Upper lobe of left lung (tissue), 6 donors: ENCODE data around the gene PCSK6. TPM values are rescaled to one million over a fixed set of nuclear protein-coding genes. Genes with fewer than 3 reads are reported as not detected.

Experiments
- ATAC-seq, 2 donors: fragments of 200-7000 bp; cut with Tn5 transposase; one replicate each; pipeline ENCODE4 v1.9.1; 2022; ENCODE audit warnings: mild to moderate bottlenecking in 2 of 2, moderate library complexity in 2 of 2; ENCODE audit not compliant: low FRiP score in 2 of 2
- DNase-seq, 2 donors: peaks; one replicate each; pipeline ENCODE4 v3.0.0-alpha.2; 2019 to 2020
- H3K27ac ChIP-seq, 4 donors: fragments of 200-600 bp; sonication (generic); one replicate each; pipeline ENCODE4 v1.5.1; 2016 to 2019
- H3K27me3 ChIP-seq, 4 donors: fragments of 200-600 bp; sonication (generic); one replicate each; pipeline ENCODE4 v1.5.1; 2017 to 2019
- H3K36me3 ChIP-seq, 4 donors: fragments of 200-600 bp; sonication (generic); one replicate each; pipeline ENCODE4 v1.5.1; 2016 to 2019
- H3K4me1 ChIP-seq, 4 donors: fragments of 200-600 bp; sonication (generic); one replicate each; pipeline ENCODE4 v1.5.1; 2018 to 2019
- H3K4me3 ChIP-seq, 4 donors: fragments of 200-600 bp; sonication (generic); one replicate each; pipeline ENCODE4 v1.5.1; 2017 to 2019; ENCODE audit warnings: mild to moderate bottlenecking in 2 of 4, moderate library complexity in 1 of 4
- H3K9me3 ChIP-seq, 4 donors: fragments of 200-600 bp; sonication (generic); one replicate each; pipeline ENCODE4 v1.5.1; 2018 to 2019
- CTCF ChIP-seq, 6 experiments: fragments of 450-650 bp in 4 of 6; fragments of 200-600 bp in 2 of 6; sonication (generic) in 2 of 6; IDR thresholded peaks; one replicate each; pipeline ENCODE4 v1.5.1; 2016 to 2019; ENCODE audit warnings: antibody characterized with exemption in 6 of 6
- EP300 ChIP-seq, 4 donors: sonication (generic); formaldehyde crosslinking; IDR thresholded peaks; one replicate each; pipeline ENCODE4 v1.5.1; 2017; ENCODE audit warnings: antibody characterized with exemption in 4 of 4, control low read depth in 2 of 4
- POLR2A ChIP-seq, 4 donors: fragments of 450-650 bp; IDR thresholded peaks; one replicate each; pipeline ENCODE4 v1.5.1; 2016 to 2017; ENCODE audit warnings: antibody characterized with exemption in 4 of 4, mild to moderate bottlenecking in 2 of 4
- POLR2AphosphoS5 ChIP-seq, 2 donors: sonication (generic); formaldehyde crosslinking; IDR thresholded peaks; one replicate each; pipeline ENCODE4 v1.5.1; 2017; ENCODE audit warnings: antibody characterized with exemption in 2 of 2
- WGBS, 2 donors: methylation state at CpG; one replicate each; pipeline ENCODE4 v1.1.5; 2017 to 2018; 5-methylcytosine and 5-hydroxymethylcytosine counted together
- total RNA-seq, 6 donors: library from RNA; depleted of rRNA in 4 of 6; stranded (reverse); fragments of >200 nt in 4 of 6; gene quantifications; one replicate each; pipeline versions ENCODE4 v1.1.0 to v1.2.1, GENCODE V29; 2016 to 2021
- donor health status: DM: no; HTN: no; CAD: no; lungs with moderate emphysema.
- donor health status: DM: no; HTN: yes; CAD: no; lungs with severe emphysema.

Gene PCSK6
- total RNA-seq, 6 donors from 2014 or later: 3.1 to 24.4 (median 5.5) TPM

GRCh38 chr15:101313041-101313761 lies 176.3 kb downstream of the PCSK6 start:
- 94% methylated on average over 18 to 21 of the region's 21 CpGs for WGBS, 2 donors
- Histone ChIP-seq H3K36me3 (no peaks in the 10 kb centered on the region), H3K4me1 (no peaks in the 10 kb centered on the region), H3K4me3 (no peak overlapping the region), H3K9me3 (no peaks in the 10 kb centered on the region), H3K27ac (no peak overlapping the region), H3K27me3 (no peaks in the 10 kb centered on the region)
- TF ChIP-seq CTCF (IDR thresholded peaks at IDR 0.05) (no peak), EP300 (IDR thresholded peaks at IDR 0.05) (no peak), POLR2A (IDR thresholded peaks at IDR 0.05) (no peak), POLR2AphosphoS5 (IDR thresholded peaks at IDR 0.05) (no peak)
- ATAC-seq: no peak
- DNase-seq: peak in 1 of 2 donors; percentile 18

GRCh38 chr15:101310508-101310907 lies 179.0 kb downstream of the PCSK6 start:
- no peak for TF ChIP-seq POLR2AphosphoS5 (IDR thresholded peaks at IDR 0.05)
- TF ChIP-seq POLR2A (IDR thresholded peaks at IDR 0.05): no peak
- TF ChIP-seq EP300 (IDR thresholded peaks at IDR 0.05): no peak
- no peak for TF ChIP-seq CTCF (IDR thresholded peaks at IDR 0.05)
- Histone ChIP-seq H3K9me3 (no peaks in the 10 kb centered on the region), H3K4me3 (no peak overlapping the region), H3K36me3 (no peaks in the 10 kb centered on the region), H3K27me3 (no peaks in the 10 kb centered on the region), H3K4me1 (no peaks in the 10 kb centered on the region), H3K27ac (no peak overlapping the region)
- WGBS, 2 donors: 95 to 96% methylated on average over 7 of the region's 7 CpGs
- ATAC-seq: no peak
- peak in 1 of 2 donors; percentile 18 for DNase-seq

GRCh38 chr15:101310161-101310480 lies 179.4 kb downstream of the PCSK6 start:
- Histone ChIP-seq H3K27ac (no peak overlapping the region), H3K9me3 (no peaks in the 10 kb centered on the region), H3K4me1 (no peaks in the 10 kb centered on the region), H3K27me3 (no peaks in the 10 kb centered on the region), H3K4me3 (no peak overlapping the region), H3K36me3 (no peaks in the 10 kb centered on the region)
- TF ChIP-seq CTCF (IDR thresholded peaks at IDR 0.05): no peak
- TF ChIP-seq POLR2AphosphoS5 (IDR thresholded peaks at IDR 0.05): no peak
- no peak for TF ChIP-seq POLR2A (IDR thresholded peaks at IDR 0.05)
- TF ChIP-seq EP300 (IDR thresholded peaks at IDR 0.05): no peak
- ATAC-seq (no peak), DNase-seq (peak in 1 of 2 donors; percentile 14)
- WGBS, 2 donors: 87 to 91% methylated on average over 5 to 7 of the region's 7 CpGs

GRCh38 chr15:101309436-101310160 lies 179.9 kb downstream of the PCSK6 start:
- 83 to 90% methylated on average over 17 to 26 of the region's 26 CpGs for WGBS, 2 donors

More at GRCh38 chr15:101309436-101310160, 179.9 kb downstream of the PCSK6 start:
- Histone ChIP-seq H3K9me3 (no peaks in the 10 kb centered on the region), H3K27ac (no peak overlapping the region), H3K4me1 (no peaks in the 10 kb centered on the region), H3K36me3 (no peaks in the 10 kb centered on the region), H3K4me3 (no peak overlapping the region), H3K27me3 (no peaks in the 10 kb centered on the region)
- ATAC-seq (no peak), DNase-seq (peak in 1 of 2 donors; percentile 12)
- no peak for TF ChIP-seq POLR2AphosphoS5 (IDR thresholded peaks at IDR 0.05)
- no peak for TF ChIP-seq CTCF (IDR thresholded peaks at IDR 0.05)
- TF ChIP-seq EP300 (IDR thresholded peaks at IDR 0.05): no peak
- no peak for TF ChIP-seq POLR2A (IDR thresholded peaks at IDR 0.05)
